Heart left ventricle (tissue), 13 donors: Measurements from ENCODE around the gene TRAK1.

ENCODE experiments used
- POLR2A ChIP-seq, 2 donors: fragments of 450-650 bp; IDR thresholded peaks; one replicate each; pipeline ENCODE4 v1.6.1; 2017; ENCODE audit warnings: antibody characterized with exemption in 2 of 2, mild to moderate bottlenecking in 2 of 2, moderate library complexity in 2 of 2
- TF ChIP-seq, protein P1 (sequence below), 12 donors: fragments of 200-600 bp; sonication (generic) in 4 of 12; IDR thresholded peaks; one replicate each; pipeline versions ENCODE4 v1.5.0 to v1.8.0; 2018 to 2022; ENCODE audit warnings: antibody characterized with exemption in 12 of 12, mild to moderate bottlenecking in 5 of 12
- donor health status: ischemic (EF 13 %, LVEDD 7.1; RV severe dilation, severe dysfunction).
- donor health status: DM: no; HTN: yes; CAD: no.
- donor health status: DM: no; HTN: no; CAD: no.
- donor health status: ischemic (EF 25% LVEDD 6.9; RV normal size, moderate dysfunction).
- donor health status: ischemic (EF 25% LVEDD 5.7; RV mildly dilated, moderate dysfunction).
- donor health status: ischemic (EF 35%, LVEDD 5.7; RV mildly dilated, moderate dysfunction).
- donor health status: nonischemic (EF 11% LVEDD 7.7; RV severe dilation, severe dysfunction).
- donor health status: DM: yes; HTN: yes; CAD: no.
- donor health status: PGD.
- donor health status: ischemic (EF 29% LVEDD 5.4; RV normal size, mild dysfunction).
- donor health status: nonischemic (EF 23%, LVEDD 6.1; RV moderate dilation, normal function).

- TF ChIP-seq, protein P1, sequence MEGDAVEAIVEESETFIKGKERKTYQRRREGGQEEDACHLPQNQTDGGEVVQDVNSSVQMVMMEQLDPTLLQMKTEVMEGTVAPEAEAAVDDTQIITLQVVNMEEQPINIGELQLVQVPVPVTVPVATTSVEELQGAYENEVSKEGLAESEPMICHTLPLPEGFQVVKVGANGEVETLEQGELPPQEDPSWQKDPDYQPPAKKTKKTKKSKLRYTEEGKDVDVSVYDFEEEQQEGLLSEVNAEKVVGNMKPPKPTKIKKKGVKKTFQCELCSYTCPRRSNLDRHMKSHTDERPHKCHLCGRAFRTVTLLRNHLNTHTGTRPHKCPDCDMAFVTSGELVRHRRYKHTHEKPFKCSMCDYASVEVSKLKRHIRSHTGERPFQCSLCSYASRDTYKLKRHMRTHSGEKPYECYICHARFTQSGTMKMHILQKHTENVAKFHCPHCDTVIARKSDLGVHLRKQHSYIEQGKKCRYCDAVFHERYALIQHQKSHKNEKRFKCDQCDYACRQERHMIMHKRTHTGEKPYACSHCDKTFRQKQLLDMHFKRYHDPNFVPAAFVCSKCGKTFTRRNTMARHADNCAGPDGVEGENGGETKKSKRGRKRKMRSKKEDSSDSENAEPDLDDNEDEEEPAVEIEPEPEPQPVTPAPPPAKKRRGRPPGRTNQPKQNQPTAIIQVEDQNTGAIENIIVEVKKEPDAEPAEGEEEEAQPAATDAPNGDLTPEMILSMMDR (IDR thresholded peaks at IDR 0.05), result no peak
- TF ChIP-seq POLR2A (IDR thresholded peaks at IDR 0.05), result no peak
These were observed 49.6 kb downstream of the TRAK1 start for GRCh38 chr3:42140665-42141203.
